ENCODE measurements around the gene TMEM184A. TPM values are rescaled to one million over a fixed set of nuclear protein-coding genes. Genes with fewer than 3 reads are reported as not detected.
A peak's percentile ranks its signal among the peaks of the same experiment; 100 is the strongest.

TMEM184A gene
- total RNA-seq, 1 donor from 2014 or later: 129 TPM

GRCh38 chr7:1567049-1567771, 11.2 kb upstream of the TMEM184A start:
- H3K36me3 ChIP-seq: peaks cover 0 to 7% of the 10 kb centered on the region in 2 donors
- H3K27me3 ChIP-seq: no peaks in the 10 kb centered on the region
- H3K4me3 ChIP-seq: no peak overlapping the region
- no peak for DNase-seq (ENCODE audit: extremely low spot score in 2 of 2)
- intact Hi-C loops (cut with DNase I): loop anchor here (10.0 kb wide), 1 partner anchor 62 kb away; the partner anchor contains the start of gene INTS1
- TF ChIP-seq CTCF (IDR thresholded peaks at IDR 0.05) (no peak), POLR2AphosphoS5 (IDR thresholded peaks at IDR 0.05; ENCODE audit: insufficient read depth in 1 of 2, low read depth in 1 of 2) (peak in 1 of 2 donors; percentile 16)
- peaks cover 48% of the 10 kb centered on the region for H3K4me1 ChIP-seq
- no peaks in the 10 kb centered on the region for H3K9me3 ChIP-seq
- peak overlapping the region; percentile 93 for H3K27ac ChIP-seq

- intact Hi-C loops (cut with DNase I): loop anchor here (10.0 kb wide), 1 partner anchor 62 kb away; the partner anchor contains the start of gene INTS1
- Histone ChIP-seq H3K4me3 (no peak overlapping the region), H3K27me3 (no peaks in the 10 kb centered on the region), H3K27ac (peak overlapping the region; percentile 93), H3K4me1 (peaks cover 43% of the 10 kb centered on the region), H3K36me3 (peaks cover 0 to 7% of the 10 kb centered on the region in 2 donors), H3K9me3 (no peaks in the 10 kb centered on the region)
- TF ChIP-seq POLR2AphosphoS5 (IDR thresholded peaks at IDR 0.05; ENCODE audit: insufficient read depth in 1 of 2, low read depth in 1 of 2) (no peak), POLR2A (IDR thresholded peaks at IDR 0.05) (no peak), CTCF (IDR thresholded peaks at IDR 0.05) (no peak)
- no peak for DNase-seq (ENCODE audit: extremely low spot score in 2 of 2)
These were observed 10.7 kb upstream of the TMEM184A start for GRCh38 chr7:1566687-1567048.

GRCh38 chr7:1564603-1565022, 8.6 kb upstream of the TMEM184A start:
- Histone ChIP-seq H3K27ac (peak overlapping the region; percentile 66), H3K9me3 (no peaks in the 10 kb centered on the region), H3K4me3 (no peak overlapping the region), H3K4me1 (peaks cover 30% of the 10 kb centered on the region), H3K27me3 (no peaks in the 10 kb centered on the region), H3K36me3 (peaks cover 0 to 7% of the 10 kb centered on the region in 2 donors)
- DNase-seq (ENCODE audit: extremely low spot score in 2 of 2): no peak
- no peak for TF ChIP-seq POLR2A (IDR thresholded peaks at IDR 0.05)
- TF ChIP-seq POLR2AphosphoS5 (IDR thresholded peaks at IDR 0.05; ENCODE audit: insufficient read depth in 1 of 2, low read depth in 1 of 2): no peak
- TF ChIP-seq CTCF (IDR thresholded peaks at IDR 0.05): no peak
- intact Hi-C loops (cut with DNase I): loop anchor here (10.0 kb wide), 1 partner anchor 60 kb away; the partner anchor contains the start of gene INTS1

GRCh38 chr7:1563981-1564602, 8.1 kb upstream of the TMEM184A start:
- TF ChIP-seq CTCF (IDR thresholded peaks at IDR 0.05): no peak
- TF ChIP-seq POLR2AphosphoS5 (IDR thresholded peaks at IDR 0.05; ENCODE audit: insufficient read depth in 1 of 2, low read depth in 1 of 2): no peak
- no peak for TF ChIP-seq POLR2A (IDR thresholded peaks at IDR 0.05)
- H3K4me3 ChIP-seq: no peak overlapping the region
- H3K9me3 ChIP-seq: no peaks in the 10 kb centered on the region

More at GRCh38 chr7:1563981-1564602, 8.1 kb upstream of the TMEM184A start:
- peaks cover 25% of the 10 kb centered on the region for H3K4me1 ChIP-seq
- peaks cover 0 to 7% of the 10 kb centered on the region in 2 donors for H3K36me3 ChIP-seq
- DNase-seq (ENCODE audit: extremely low spot score in 2 of 2): no peak
- H3K27me3 ChIP-seq: no peaks in the 10 kb centered on the region
- intact Hi-C loops (cut with DNase I): loop anchor here (10.0 kb wide), 1 partner anchor 59 kb away; the partner anchor contains the start of gene INTS1
- peak overlapping the region; percentile 66 for H3K27ac ChIP-seq
